ENCODE measurements around the gene KRTAP5-2. TPM values are rescaled to one million over a fixed set of nuclear protein-coding genes. Genes with fewer than 3 reads are reported as not detected.

KRTAP5-2 gene
- total and polyA plus RNA-seq, 10 donors: not detected

DNA sequence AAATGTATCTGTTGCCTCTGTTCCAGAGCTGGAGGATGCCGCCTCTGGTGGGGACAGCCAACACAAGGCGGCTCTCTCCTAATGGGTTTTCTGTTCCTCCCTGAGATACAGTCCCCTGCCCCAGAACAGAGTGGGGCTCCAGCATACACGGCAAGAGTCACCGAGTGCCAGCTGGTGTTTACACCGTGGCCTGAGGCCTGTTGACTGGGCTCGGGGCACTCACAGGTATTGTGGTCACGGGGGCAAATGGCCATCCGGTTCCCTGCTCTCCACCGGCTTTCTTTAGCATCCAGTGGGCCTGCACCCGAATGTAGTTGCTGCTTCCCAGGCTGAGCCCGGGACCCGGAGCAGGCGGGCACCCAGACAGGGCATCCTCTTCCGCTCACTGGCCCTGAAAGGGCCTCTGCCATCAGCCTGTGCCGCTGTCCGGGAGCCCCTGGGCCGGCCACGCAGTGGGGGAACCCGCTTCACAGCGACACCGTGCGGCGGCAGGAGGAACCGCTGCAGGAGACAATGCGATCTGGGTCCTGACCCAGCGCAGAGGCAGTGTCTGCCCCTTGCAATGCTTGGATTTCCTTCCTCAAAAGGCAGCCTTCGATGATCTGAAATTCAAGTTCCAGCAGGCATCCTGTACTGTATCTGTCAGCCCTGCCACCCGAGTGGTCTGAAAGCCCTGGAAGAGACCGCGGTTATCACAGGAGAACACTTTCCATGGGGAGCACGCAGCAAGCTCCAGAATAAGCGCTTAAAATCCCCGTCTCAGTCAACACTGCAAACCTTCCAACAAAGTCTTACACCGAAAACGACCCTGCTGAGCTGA is 30.6 kb upstream of the KRTAP5-2 start:
- intact Hi-C loops (cut with DNase I; ENCODE audit: low total_unique reads): no loop called here

DNA sequence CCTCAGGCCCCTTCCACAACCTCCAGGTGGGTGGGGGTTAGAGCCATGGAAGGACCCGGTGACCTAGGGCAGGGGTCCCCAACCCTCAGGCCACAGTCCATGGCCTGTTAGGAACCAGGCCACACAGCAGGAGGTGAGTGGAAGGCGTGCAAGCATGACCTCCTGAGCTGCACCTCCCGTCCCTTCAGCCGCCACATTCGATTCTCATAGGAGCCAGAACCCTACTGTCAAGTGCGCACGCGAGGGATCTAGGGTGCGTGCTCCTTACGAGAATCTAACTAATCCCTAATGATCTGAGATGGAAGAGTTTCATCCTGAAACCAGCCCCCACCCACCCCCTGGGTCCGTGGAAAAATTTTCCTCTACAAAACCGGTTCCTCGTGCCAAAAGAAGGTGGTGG is 27.4 kb upstream of the KRTAP5-2 start:
- peaks cover 0 to 11% (median 9%) of the 10 kb centered on the region in 6 donors for H3K4me1 ChIP-seq
- TF ChIP-seq POLR2AphosphoS5 (IDR thresholded peaks at IDR 0.05): no peak
- H3K36me3 ChIP-seq: no peaks in the 10 kb centered on the region
- no peaks in the 10 kb centered on the region for H3K9me3 ChIP-seq
- whole genome bisulfite sequencing, 5 donors: 84 to 90% (median 87%) methylated on average over 13 of the region's 13 CpGs
- intact Hi-C loops (cut with DNase I; ENCODE audit: low total_unique reads): no loop called here
- H3K4me3 ChIP-seq: no peak overlapping the region
- peaks cover 0 to 46% (median 7%) of the 10 kb centered on the region in 7 donors for H3K27me3 ChIP-seq (replicated peaks in 1 of 7)
- H3K27ac ChIP-seq: no peak overlapping the region
- no peak for DNase-seq

More for the DNA sequence above, 30.6 kb upstream of the KRTAP5-2 start:
- peaks cover 0 to 18% (median 9%) of the 10 kb centered on the region in 6 donors for H3K4me1 ChIP-seq
- peaks cover 0 to 74% (median 12%) of the 10 kb centered on the region in 7 donors for H3K27me3 ChIP-seq (replicated peaks in 1 of 7)
- TF ChIP-seq, protein P1, sequence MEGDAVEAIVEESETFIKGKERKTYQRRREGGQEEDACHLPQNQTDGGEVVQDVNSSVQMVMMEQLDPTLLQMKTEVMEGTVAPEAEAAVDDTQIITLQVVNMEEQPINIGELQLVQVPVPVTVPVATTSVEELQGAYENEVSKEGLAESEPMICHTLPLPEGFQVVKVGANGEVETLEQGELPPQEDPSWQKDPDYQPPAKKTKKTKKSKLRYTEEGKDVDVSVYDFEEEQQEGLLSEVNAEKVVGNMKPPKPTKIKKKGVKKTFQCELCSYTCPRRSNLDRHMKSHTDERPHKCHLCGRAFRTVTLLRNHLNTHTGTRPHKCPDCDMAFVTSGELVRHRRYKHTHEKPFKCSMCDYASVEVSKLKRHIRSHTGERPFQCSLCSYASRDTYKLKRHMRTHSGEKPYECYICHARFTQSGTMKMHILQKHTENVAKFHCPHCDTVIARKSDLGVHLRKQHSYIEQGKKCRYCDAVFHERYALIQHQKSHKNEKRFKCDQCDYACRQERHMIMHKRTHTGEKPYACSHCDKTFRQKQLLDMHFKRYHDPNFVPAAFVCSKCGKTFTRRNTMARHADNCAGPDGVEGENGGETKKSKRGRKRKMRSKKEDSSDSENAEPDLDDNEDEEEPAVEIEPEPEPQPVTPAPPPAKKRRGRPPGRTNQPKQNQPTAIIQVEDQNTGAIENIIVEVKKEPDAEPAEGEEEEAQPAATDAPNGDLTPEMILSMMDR (IDR thresholded peaks at IDR 0.05 in 8 of 11, conservative IDR thresholded peaks at IDR 0.05 in 3 of 11): peak; percentile 55 to 95 (median 87)
- peak in 2 of 3 donors; percentile 42 to 55 for TF ChIP-seq POLR2AphosphoS5 (IDR thresholded peaks at IDR 0.05)
- no peak for TF ChIP-seq POLR2A (IDR thresholded peaks at IDR 0.05)
- H3K9me3 ChIP-seq: no peaks in the 10 kb centered on the region
- no peaks in the 10 kb centered on the region for H3K36me3 ChIP-seq
- WGBS, 5 donors: 21 to 29% (median 26%) methylated on average over 24 to 35 of the region's 35 CpGs
- DNase-seq: peak; percentile 88
- H3K4me3 ChIP-seq: no peak overlapping the region
- no peak overlapping the region for H3K27ac ChIP-seq

DNA sequence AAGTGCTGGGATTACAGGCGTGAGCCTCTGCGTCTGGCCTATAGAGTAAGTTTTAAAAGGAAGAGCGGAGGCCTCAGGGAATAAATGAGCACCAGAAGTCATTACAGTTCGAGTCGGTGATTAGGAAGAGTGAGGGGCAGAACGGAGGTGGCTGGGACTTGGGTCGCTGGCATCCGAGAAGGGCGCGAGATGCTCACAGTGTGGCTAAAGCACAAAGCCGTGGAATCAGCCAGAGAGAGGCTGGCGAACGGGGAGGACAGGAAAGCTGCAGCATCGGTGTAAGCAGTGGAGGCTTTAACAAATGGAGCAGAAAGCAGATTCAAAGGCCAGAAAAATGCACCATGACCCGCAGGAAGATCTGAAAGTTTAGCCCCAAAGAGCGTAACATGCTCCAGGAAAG is 26.5 kb upstream of the KRTAP5-2 start:
- peak; percentile 34 for DNase-seq

DNA sequence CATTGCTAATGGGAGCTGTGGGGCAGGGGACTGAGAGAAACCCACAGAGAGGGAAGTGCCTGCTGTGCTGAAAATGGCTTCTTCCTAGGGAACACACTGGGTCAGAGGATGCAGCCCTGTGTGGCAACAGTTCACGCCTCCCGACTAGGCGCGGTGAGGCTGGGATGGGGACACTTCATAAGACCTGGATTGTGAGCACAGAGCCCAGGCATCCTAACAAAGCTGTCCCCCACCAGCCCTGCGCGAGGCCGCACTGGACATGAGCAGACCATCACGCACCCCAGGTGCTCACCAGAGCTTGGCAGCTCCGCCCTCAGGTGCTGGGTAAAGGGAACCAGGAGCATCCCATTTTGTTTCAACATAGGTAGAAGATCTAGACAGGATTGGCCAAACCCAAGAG is 25.6 kb upstream of the KRTAP5-2 start:
- TF ChIP-seq POLR2AphosphoS5 (IDR thresholded peaks at IDR 0.05): no peak
- TF ChIP-seq, protein P1 (IDR thresholded peaks at IDR 0.05 in 8 of 11, conservative IDR thresholded peaks at IDR 0.05 in 3 of 11): no peak
- TF ChIP-seq POLR2A (IDR thresholded peaks at IDR 0.05): no peak
- H3K27me3 ChIP-seq (replicated peaks in 1 of 7): peaks cover 0 to 31% (median 3%) of the 10 kb centered on the region in 7 donors
- 77 to 93% (median 78%) methylated on average over 7 to 9 of the region's 9 CpGs for WGBS, 5 donors
- intact Hi-C loops (cut with DNase I; ENCODE audit: low total_unique reads): no loop called here
- H3K27ac ChIP-seq: no peak overlapping the region
- H3K36me3 ChIP-seq: no peaks in the 10 kb centered on the region
- peaks cover 0 to 4% (median 2%) of the 10 kb centered on the region in 6 donors for H3K4me1 ChIP-seq
- DNase-seq: peak; percentile 62
- no peaks in the 10 kb centered on the region for H3K9me3 ChIP-seq
- H3K4me3 ChIP-seq: no peak overlapping the region

More for the DNA sequence above, 26.5 kb upstream of the KRTAP5-2 start:
- Histone ChIP-seq H3K9me3 (no peaks in the 10 kb centered on the region), H3K4me1 (peaks cover 0 to 11% (median 9%) of the 10 kb centered on the region in 6 donors), H3K36me3 (no peaks in the 10 kb centered on the region), H3K27me3 (replicated peaks in 1 of 7) (peaks cover 0 to 39% (median 4%) of the 10 kb centered on the region in 7 donors), H3K4me3 (no peak overlapping the region), H3K27ac (no peak overlapping the region)
- TF ChIP-seq POLR2AphosphoS5 (IDR thresholded peaks at IDR 0.05) (no peak), POLR2A (IDR thresholded peaks at IDR 0.05) (no peak)
- TF ChIP-seq, protein P1 (IDR thresholded peaks at IDR 0.05 in 8 of 11, conservative IDR thresholded peaks at IDR 0.05 in 3 of 11): no peak
- 88 to 91% (median 89%) methylated on average over 16 of the region's 16 CpGs for WGBS, 5 donors
- intact Hi-C loops (cut with DNase I; ENCODE audit: low total_unique reads): no loop called here

Data from spleen (tissue), 11 donors.